ENCODE measurements around the gene DNAJC22. TPM values are rescaled to one million over a fixed set of nuclear protein-coding genes. Genes with fewer than 3 reads are reported as not detected.
A peak's percentile ranks its signal among the peaks of the same experiment; 100 is the strongest.

DNAJC22 gene
- total and polyA plus RNA-seq, 9 of the 15 experiments (the other 6 are each of a cell fraction or from before 2014, with no cell fraction given), result 0.10 to 1.2 (median 0.47) TPM

- TF ChIP-seq MTA3 (IDR thresholded peaks at IDR 0.05; ENCODE audit: borderline replicate concordance), result 0 out of 2 replicates have a peak, but pooled peaks have one; percentile 71
- no peak for TF ChIP-seq SNRNP70 (optimal IDR thresholded peaks at IDR 0.05; ENCODE audit: low read depth, low read length)
- TF ChIP-seq VEZF1 (CRISPR knock-in tag; IDR thresholded peaks at IDR 0.05), result peak; percentile 44
- no peak for TF ChIP-seq ZNF316 (IDR thresholded peaks at IDR 0.05)
- peak; percentile 78; the same call in 1 of the 2 replicates for TF ChIP-seq POLR2AphosphoS2 (IDR thresholded peaks at IDR 0.05; ENCODE audit: low read length)
- TF ChIP-seq ZNF407 (IDR thresholded peaks at IDR 0.05; ENCODE audit: low read depth), result no peak
- no peak for TF ChIP-seq SMARCC2 (IDR thresholded peaks at IDR 0.05; ENCODE audit: low read depth)
- TF ChIP-seq HMGXB4 (CRISPR knock-in tag; IDR thresholded peaks at IDR 0.05), result no peak
- no peak for TF ChIP-seq EP300 (IDR thresholded peaks at IDR 0.05; ENCODE audit: low read length)
- TF ChIP-seq ZC3H11A (IDR thresholded peaks at IDR 0.05; ENCODE audit: low read depth, low read length), result no peak
- peak; percentile 86 for TF ChIP-seq PKNOX1 (IDR thresholded peaks at IDR 0.05)
- TF ChIP-seq POU5F1 (IDR thresholded peaks at IDR 0.05; ENCODE audit: borderline replicate concordance, low read depth, low read length, partially characterized antibody), result no peak
- no peak for TF ChIP-seq ZNF717 (CRISPR knock-in tag; IDR thresholded peaks at IDR 0.05)
- TF ChIP-seq MYC (IDR thresholded peaks at IDR 0.05; ENCODE audit: low read depth, low read length), result peak; percentile 29; the same call in 1 of the 2 replicates
- 0 out of 2 replicates have a peak, but pooled peaks have one; percentile 36 for TF ChIP-seq MYC (CRISPR knock-in tag; IDR thresholded peaks at IDR 0.05; ENCODE audit: borderline replicate concordance, low read depth)
Observed at GRCh38 chr12:49322708-49323523, 23.8 kb upstream of the DNAJC22 start, which contains the start of gene TROAP (continued).
